ENCODE data around the gene ANGPT4. TPM values are rescaled to one million over a fixed set of nuclear protein-coding genes. Genes with fewer than 3 reads are reported as not detected.

ANGPT4 gene
- total RNA-seq, 1 experiment from 2014 or later: 0.20 TPM

DNA sequence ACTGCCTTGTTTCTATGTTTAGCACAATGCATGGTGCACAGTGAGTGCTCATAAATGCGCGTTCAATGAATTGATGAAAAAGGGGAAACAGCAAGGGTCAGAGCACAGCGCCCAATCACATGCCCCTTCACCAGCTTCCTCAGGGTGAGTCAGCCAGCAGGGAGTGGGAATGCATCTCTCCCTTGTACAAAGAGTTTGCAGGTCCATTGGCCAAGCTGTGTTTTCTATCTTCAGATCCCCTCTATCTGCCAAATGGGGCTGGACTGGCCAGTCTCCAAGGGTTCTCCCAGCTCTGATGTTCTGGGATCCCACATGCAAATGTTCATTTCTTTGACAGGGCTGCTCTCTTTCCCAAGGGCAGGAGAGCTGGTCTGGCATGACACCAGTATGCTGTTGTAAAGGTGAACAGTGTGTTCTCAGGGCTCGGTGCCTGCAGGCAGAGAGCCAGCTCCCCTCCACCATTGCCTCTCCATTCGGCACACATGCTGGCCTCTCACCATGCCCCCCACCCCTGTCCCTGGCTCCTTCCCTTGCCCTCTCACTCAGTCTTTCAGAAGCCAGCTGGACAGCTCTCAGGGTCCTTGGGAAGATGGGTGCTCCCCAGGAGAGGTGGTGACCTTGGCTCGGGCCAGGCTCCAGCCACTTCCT is 25.0 kb downstream of the ANGPT4 start:
- peaks cover 5% of the 10 kb centered on the region; the same call in 1 of the 2 replicates for H3K4me1 Mint-ChIP-seq
- ATAC-seq (no peak), DNase-seq (ENCODE audit: low spot score) (no peak)
- ChIA-PET CTCF (interaction anchor here (0.8 kb wide), 1 partner anchor 22 kb away, joined by 3 read pairs; no protein-coding TSS in a partner anchor), POLR2A (no interaction called here)
- H3K9me3 Mint-ChIP-seq: peaks cover 3% of the 10 kb centered on the region
- no peaks in the 10 kb centered on the region for H3K36me3 Mint-ChIP-seq
- no peak overlapping the region for H3K27ac Mint-ChIP-seq
- TF ChIP-seq ZNF425 (CRISPR knock-in tag; conservative IDR thresholded peaks at IDR 0.05) (no peak), CDX4 (CRISPR knock-in tag; IDR thresholded peaks at IDR 0.05; ENCODE audit: borderline replicate concordance) (no peak)
- TF ChIP-seq, protein P1, sequence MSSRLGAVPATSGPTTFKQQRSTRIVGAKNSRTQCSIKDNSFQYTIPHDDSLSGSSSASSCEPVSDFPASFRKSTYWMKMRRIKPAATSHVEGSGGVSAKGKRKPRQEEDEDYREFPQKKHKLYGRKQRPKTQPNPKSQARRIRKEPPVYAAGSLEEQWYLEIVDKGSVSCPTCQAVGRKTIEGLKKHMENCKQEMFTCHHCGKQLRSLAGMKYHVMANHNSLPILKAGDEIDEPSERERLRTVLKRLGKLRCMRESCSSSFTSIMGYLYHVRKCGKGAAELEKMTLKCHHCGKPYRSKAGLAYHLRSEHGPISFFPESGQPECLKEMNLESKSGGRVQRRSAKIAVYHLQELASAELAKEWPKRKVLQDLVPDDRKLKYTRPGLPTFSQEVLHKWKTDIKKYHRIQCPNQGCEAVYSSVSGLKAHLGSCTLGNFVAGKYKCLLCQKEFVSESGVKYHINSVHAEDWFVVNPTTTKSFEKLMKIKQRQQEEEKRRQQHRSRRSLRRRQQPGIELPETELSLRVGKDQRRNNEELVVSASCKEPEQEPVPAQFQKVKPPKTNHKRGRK (CRISPR knock-in tag; IDR thresholded peaks at IDR 0.05; ENCODE audit: borderline replicate concordance): no peak
- H3K27me3 Mint-ChIP-seq (ENCODE audit: low read depth): peaks cover 8% of the 10 kb centered on the region
- no peak overlapping the region for H3K4me3 Mint-ChIP-seq

DNA sequence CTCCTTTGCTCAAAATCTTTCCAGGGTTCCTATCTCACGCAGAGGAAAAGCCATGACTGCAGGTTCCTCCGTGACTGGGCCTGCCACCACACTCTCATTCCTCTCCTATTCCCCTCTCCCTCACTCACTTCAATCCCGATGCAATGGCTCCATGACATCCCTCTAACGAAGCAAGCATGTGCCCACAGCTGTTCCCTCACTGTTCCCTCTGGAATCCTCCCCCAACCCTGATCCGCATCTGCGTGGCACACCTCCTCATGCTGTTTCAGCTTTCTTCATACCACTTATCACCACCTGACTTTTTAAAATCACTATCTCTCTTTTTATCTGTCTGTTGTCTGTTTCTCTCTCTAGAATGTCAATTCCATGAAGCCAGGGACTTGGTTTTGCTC is 25.5 kb downstream of the ANGPT4 start:
- Mint-ChIP-seq H3K9me3 (no peaks in the 10 kb centered on the region), H3K4me1 (peaks cover 5% of the 10 kb centered on the region), H3K36me3 (no peaks in the 10 kb centered on the region), H3K27me3 (ENCODE audit: low read depth) (peaks cover 13% of the 10 kb centered on the region), H3K27ac (no peak overlapping the region), H3K4me3 (no peak overlapping the region)
- TF ChIP-seq, protein P2, sequence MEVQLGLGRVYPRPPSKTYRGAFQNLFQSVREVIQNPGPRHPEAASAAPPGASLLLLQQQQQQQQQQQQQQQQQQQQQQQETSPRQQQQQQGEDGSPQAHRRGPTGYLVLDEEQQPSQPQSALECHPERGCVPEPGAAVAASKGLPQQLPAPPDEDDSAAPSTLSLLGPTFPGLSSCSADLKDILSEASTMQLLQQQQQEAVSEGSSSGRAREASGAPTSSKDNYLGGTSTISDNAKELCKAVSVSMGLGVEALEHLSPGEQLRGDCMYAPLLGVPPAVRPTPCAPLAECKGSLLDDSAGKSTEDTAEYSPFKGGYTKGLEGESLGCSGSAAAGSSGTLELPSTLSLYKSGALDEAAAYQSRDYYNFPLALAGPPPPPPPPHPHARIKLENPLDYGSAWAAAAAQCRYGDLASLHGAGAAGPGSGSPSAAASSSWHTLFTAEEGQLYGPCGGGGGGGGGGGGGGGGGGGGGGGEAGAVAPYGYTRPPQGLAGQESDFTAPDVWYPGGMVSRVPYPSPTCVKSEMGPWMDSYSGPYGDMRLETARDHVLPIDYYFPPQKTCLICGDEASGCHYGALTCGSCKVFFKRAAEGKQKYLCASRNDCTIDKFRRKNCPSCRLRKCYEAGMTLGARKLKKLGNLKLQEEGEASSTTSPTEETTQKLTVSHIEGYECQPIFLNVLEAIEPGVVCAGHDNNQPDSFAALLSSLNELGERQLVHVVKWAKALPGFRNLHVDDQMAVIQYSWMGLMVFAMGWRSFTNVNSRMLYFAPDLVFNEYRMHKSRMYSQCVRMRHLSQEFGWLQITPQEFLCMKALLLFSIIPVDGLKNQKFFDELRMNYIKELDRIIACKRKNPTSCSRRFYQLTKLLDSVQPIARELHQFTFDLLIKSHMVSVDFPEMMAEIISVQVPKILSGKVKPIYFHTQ (CRISPR knock-in tag; IDR thresholded peaks at IDR 0.05): no peak
- TF ChIP-seq ZNF121 (CRISPR knock-in tag; IDR thresholded peaks at IDR 0.05) (no peak), ZNF138 (CRISPR knock-in tag; conservative IDR thresholded peaks at IDR 0.05) (no peak), CTCF (IDR thresholded peaks at IDR 0.05) (no peak), ZNF416 (CRISPR knock-in tag; IDR thresholded peaks at IDR 0.05) (no peak), SMAD4 (CRISPR knock-in tag; IDR thresholded peaks at IDR 0.05) (no peak), CREB1 (CRISPR knock-in tag; IDR thresholded peaks at IDR 0.05) (no peak)
- TF ChIP-seq, protein P3, sequence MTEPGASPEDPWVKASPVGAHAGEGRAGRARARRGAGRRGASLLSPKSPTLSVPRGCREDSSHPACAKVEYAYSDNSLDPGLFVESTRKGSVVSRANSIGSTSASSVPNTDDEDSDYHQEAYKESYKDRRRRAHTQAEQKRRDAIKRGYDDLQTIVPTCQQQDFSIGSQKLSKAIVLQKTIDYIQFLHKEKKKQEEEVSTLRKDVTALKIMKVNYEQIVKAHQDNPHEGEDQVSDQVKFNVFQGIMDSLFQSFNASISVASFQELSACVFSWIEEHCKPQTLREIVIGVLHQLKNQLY (CRISPR knock-in tag; IDR thresholded peaks at IDR 0.05): no peak
- DNase-seq (ENCODE audit: low spot score): no peak
- POLR2A ChIA-PET: no interaction called here
- CTCF ChIA-PET: interaction anchor here (0.6 to 0.8 kb wide), 2 partner anchors 22 to 1412 kb away, joined by 3 read pairs; no protein-coding TSS in a partner anchor
- ATAC-seq: no peak

Data from WTC11 (cell line).